Measurements from ENCODE around the gene TTC39A. TPM values are rescaled to one million over a fixed set of nuclear protein-coding genes. Genes with fewer than 3 reads are reported as not detected.

The TTC39A gene
- total and polyA plus RNA-seq, 4 donors, result 16.6 to 46.8 (median 28.5) TPM

DNA sequence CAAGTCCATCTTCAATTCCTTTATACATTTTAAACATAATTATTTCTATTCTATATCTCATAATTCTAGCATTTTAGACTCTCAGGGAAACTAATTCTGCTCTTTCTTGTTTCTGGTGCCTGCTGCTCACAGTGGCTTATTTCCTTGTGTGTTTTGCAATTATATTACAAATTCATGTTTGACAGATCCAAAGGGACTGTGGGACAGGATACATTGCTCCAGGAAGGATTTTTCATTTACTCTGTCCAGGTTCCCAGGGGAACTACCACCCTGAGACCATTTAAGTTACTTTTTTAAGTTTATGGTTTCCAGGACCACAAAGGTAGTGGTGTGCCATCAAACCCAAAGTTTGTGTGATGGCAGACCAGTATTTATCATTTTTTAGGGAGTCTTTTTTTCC is 6.6 kb downstream of the TTC39A start:
- Histone ChIP-seq H3K27me3 (ENCODE audit: control insufficient read depth in 3 of 3, insufficient read depth in 3 of 3, low read length in 2 of 3) (peaks cover 0 to 2% (median 0%) of the 10 kb centered on the region in 3 donors), H3K36me3 (ENCODE audit: control insufficient read depth in 4 of 4, insufficient read depth in 4 of 4, low read length in 4 of 4) (no peaks in the 10 kb centered on the region), H3K4me1 (ENCODE audit: control insufficient read depth in 5 of 5, insufficient read depth in 5 of 5, low read length in 5 of 5) (peaks cover 0 to 6% (median 0%) of the 10 kb centered on the region in 5 donors), H3K9ac (ENCODE audit: insufficient read depth in 1 of 2, low read length in 2 of 2) (no peak overlapping the region), H3K4me3 (no peak overlapping the region), H3K9me3 (ENCODE audit: control insufficient read depth in 4 of 4, insufficient read depth in 3 of 4, low read length in 3 of 4) (no peaks in the 10 kb centered on the region), H3K27ac (ENCODE audit: low read depth in 1 of 2, low read length in 1 of 2) (no peak overlapping the region)
- DNase-seq (no peak), ATAC-seq (ENCODE audit: insufficient read depth, low FRiP score) (no peak)
- TF ChIP-seq, protein P1, sequence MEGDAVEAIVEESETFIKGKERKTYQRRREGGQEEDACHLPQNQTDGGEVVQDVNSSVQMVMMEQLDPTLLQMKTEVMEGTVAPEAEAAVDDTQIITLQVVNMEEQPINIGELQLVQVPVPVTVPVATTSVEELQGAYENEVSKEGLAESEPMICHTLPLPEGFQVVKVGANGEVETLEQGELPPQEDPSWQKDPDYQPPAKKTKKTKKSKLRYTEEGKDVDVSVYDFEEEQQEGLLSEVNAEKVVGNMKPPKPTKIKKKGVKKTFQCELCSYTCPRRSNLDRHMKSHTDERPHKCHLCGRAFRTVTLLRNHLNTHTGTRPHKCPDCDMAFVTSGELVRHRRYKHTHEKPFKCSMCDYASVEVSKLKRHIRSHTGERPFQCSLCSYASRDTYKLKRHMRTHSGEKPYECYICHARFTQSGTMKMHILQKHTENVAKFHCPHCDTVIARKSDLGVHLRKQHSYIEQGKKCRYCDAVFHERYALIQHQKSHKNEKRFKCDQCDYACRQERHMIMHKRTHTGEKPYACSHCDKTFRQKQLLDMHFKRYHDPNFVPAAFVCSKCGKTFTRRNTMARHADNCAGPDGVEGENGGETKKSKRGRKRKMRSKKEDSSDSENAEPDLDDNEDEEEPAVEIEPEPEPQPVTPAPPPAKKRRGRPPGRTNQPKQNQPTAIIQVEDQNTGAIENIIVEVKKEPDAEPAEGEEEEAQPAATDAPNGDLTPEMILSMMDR (IDR thresholded peaks at IDR 0.05; ENCODE audit: control extremely low read depth, extremely low read depth), result no peak

DNA sequence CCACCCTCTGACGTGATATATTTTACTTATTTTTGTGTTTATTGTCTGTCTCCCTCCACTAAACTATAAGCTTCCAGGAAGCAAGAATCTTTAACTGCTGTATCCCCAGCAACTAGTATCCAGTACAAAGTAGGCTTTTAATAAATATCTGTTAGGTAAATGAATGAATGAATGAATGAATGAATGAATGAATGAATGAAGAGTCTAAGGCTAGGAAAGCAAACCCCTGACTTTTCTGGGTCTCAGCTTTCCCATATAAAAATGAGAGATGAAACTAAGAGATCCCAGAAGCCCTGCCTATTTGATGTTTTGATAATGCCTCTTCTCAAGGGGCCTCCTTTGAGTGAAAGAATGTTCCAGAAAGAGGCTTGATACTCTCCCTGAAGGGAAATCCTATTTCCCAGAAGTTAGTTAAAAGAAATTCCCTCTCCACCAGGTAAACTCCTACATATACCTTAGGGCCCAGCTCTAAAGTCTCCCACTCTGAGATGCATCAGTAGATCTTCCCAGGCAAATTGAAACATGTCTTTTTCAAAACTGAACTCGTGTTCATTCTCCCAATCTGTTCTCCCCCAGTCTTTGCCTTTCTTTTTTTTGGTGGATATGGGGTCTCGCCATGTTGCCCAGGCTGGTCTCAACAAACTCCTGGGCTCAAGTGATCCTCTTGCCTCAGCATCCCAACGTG is 7.8 kb downstream of the TTC39A start:
- ATAC-seq (ENCODE audit: insufficient read depth, low FRiP score) (no peak), DNase-seq (no peak)
- WGBS, 2 donors, result 91% methylated on average over 4 of the region's 4 CpGs
- TF ChIP-seq, protein P1 (IDR thresholded peaks at IDR 0.05; ENCODE audit: control extremely low read depth, extremely low read depth), result no peak
- Histone ChIP-seq H3K36me3 (ENCODE audit: control insufficient read depth in 4 of 4, insufficient read depth in 4 of 4, low read length in 4 of 4) (no peaks in the 10 kb centered on the region), H3K27me3 (ENCODE audit: control insufficient read depth in 3 of 3, insufficient read depth in 3 of 3, low read length in 2 of 3) (peaks cover 0 to 2% (median 0%) of the 10 kb centered on the region in 3 donors), H3K4me1 (ENCODE audit: control insufficient read depth in 5 of 5, insufficient read depth in 5 of 5, low read length in 5 of 5) (peaks cover 0 to 6% (median 0%) of the 10 kb centered on the region in 5 donors), H3K9ac (ENCODE audit: insufficient read depth in 1 of 2, low read length in 2 of 2) (no peak overlapping the region), H3K9me3 (ENCODE audit: control insufficient read depth in 4 of 4, insufficient read depth in 3 of 4, low read length in 3 of 4) (no peaks in the 10 kb centered on the region), H3K4me3 (no peak overlapping the region), H3K27ac (ENCODE audit: low read depth in 1 of 2, low read length in 1 of 2) (no peak overlapping the region)

DNA sequence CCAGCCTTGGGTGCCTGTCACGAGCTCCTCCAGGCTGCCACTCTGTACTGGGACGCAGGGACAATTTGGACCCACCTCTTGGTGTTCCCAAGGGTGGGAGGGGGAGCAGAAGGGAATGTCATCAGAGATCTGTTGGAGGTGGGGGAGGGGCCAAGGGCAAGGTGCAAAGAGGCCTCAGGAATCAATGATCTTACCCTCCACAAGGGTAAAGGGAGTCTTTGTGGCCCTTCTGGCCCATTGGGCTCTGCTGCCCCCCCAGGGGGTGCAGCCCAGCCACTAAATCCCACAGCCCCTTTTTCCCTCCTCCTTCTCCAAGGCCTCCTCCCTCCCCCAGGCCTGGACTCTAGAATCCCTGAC is 8.5 kb downstream of the TTC39A start:
- TF ChIP-seq, protein P1 (IDR thresholded peaks at IDR 0.05; ENCODE audit: control extremely low read depth, extremely low read depth), result no peak
- peaks cover 0 to 2% (median 0%) of the 10 kb centered on the region in 3 donors for H3K27me3 ChIP-seq (ENCODE audit: control insufficient read depth in 3 of 3, insufficient read depth in 3 of 3, low read length in 2 of 3)
- ATAC-seq (ENCODE audit: insufficient read depth, low FRiP score) (no peak), DNase-seq (no peak)
- 84 to 85% methylated on average over 2 of the region's 2 CpGs for WGBS, 2 donors
- no peak overlapping the region for H3K4me3 ChIP-seq
- peaks cover 0 to 6% (median 0%) of the 10 kb centered on the region in 5 donors for H3K4me1 ChIP-seq (ENCODE audit: control insufficient read depth in 5 of 5, insufficient read depth in 5 of 5, low read length in 5 of 5)
- no peaks in the 10 kb centered on the region for H3K36me3 ChIP-seq (ENCODE audit: control insufficient read depth in 4 of 4, insufficient read depth in 4 of 4, low read length in 4 of 4)
- peak overlapping the region in 1 of 2 donors; percentile 9 for H3K27ac ChIP-seq (ENCODE audit: low read depth in 1 of 2, low read length in 1 of 2)
- no peak overlapping the region for H3K9ac ChIP-seq (ENCODE audit: insufficient read depth in 1 of 2, low read length in 2 of 2)
- H3K9me3 ChIP-seq (ENCODE audit: control insufficient read depth in 4 of 4, insufficient read depth in 3 of 4, low read length in 3 of 4), result no peaks in the 10 kb centered on the region
